K562 (cell line): Measurements from ENCODE around the gene HGS. TPM values are rescaled to one million over a fixed set of nuclear protein-coding genes. Genes with fewer than 3 reads are reported as not detected.

Source experiments
- ARID3A ChIP-seq: IDR thresholded peaks from 2 replicates; pipeline ENCODE4 v1.6.1; 2012; ENCODE audit warnings: low read depth, low read length, improper control_type of control experiment, borderline replicate concordance
- DACH1 ChIP-seq: fragments of 450-650 bp; IDR thresholded peaks from 2 replicates; pipeline ENCODE4 v1.6.1; 2018; ENCODE audit not compliant: partially characterized antibody
- E2F6 ChIP-seq, 2 experiments: IDR thresholded peaks; 2 replicates each; pipeline ENCODE4 v1.6.1; 2011; ENCODE audit warnings: borderline replicate concordance in 1 of 2, control low read depth in 1 of 2, low read depth in 1 of 2, low read length in 1 of 2, mild to moderate bottlenecking in 1 of 2, mixed read lengths in 1 of 2, moderate library complexity in 1 of 2; ENCODE audit not compliant: insufficient read depth in 1 of 2, insufficient read length in 1 of 2, poor library complexity in 1 of 2, severe bottlenecking in 1 of 2; ENCODE audit errors: extremely low read depth in 1 of 2
- HDAC1 ChIP-seq, 2 experiments: fragments of 450-650 bp; IDR thresholded peaks; 2 replicates each; pipeline ENCODE4 v1.6.1; 2016 to 2017; ENCODE audit warnings: inconsistent platforms in 1 of 2, mild to moderate bottlenecking in 1 of 2, moderate library complexity in 1 of 2
- NR2C1 ChIP-seq, 2 experiments: fragments of 450-650 bp; IDR thresholded peaks; 2 replicates each; pipeline ENCODE4 v1.6.1; 2017; ENCODE audit warnings: mild to moderate bottlenecking in 2 of 2, antibody characterized with exemption in 1 of 2, inconsistent platforms in 1 of 2, missing compliant biosample characterization in 1 of 2, missing genetic modification characterization in 1 of 2
- NR2C2 ChIP-seq, 2 experiments: fragments of 200-800 bp in 1 of 2; sonication (Bioruptor generic) in 1 of 2; sonication (generic) in 1 of 2; formaldehyde crosslinking in 1 of 2; IDR thresholded peaks; 2 replicates each; pipeline versions ENCODE4 v1.6.1 to v1.8.0; 2016 to 2022; ENCODE audit warnings: mild to moderate bottlenecking in 1 of 2, missing compliant biosample characterization in 1 of 2, missing genetic modification characterization in 1 of 2, missing genetic modification reagents in 1 of 2
- POLR2A ChIP-seq: fragments of 450-650 bp; conservative IDR thresholded peaks from 2 replicates; pipeline ENCODE4 v1.6.1; 2016
- RBFOX2 ChIP-seq: fragments of 200-400 bp; formaldehyde crosslinking; IDR thresholded peaks from 2 replicates; pipeline ENCODE4 v1.6.1; 2017; ENCODE audit warnings: low read depth, mild to moderate bottlenecking, low read length, moderate library complexity
- RBM22 ChIP-seq: fragments of 200-400 bp; formaldehyde crosslinking; IDR thresholded peaks from 2 replicates; pipeline ENCODE4 v1.6.1; 2018; ENCODE audit warnings: low read length, low read depth; ENCODE audit not compliant: poor library complexity, severe bottlenecking
- SIN3A ChIP-seq, 2 experiments: fragments of 150-350 bp in 1 of 2; IDR thresholded peaks; 2 replicates each; pipeline ENCODE4 v1.6.1; 2011 to 2016; ENCODE audit warnings: borderline replicate concordance in 2 of 2, low read depth in 2 of 2, low read length in 2 of 2, mild to moderate bottlenecking in 2 of 2, moderate library complexity in 2 of 2; ENCODE audit not compliant: control insufficient read depth in 1 of 2
- TEAD1 ChIP-seq, 2 experiments: fragments of 450-650 bp in 1 of 2; sonication (generic) in 1 of 2; formaldehyde crosslinking; IDR thresholded peaks; 2 replicates each; pipeline versions ENCODE4 v1.4.0 to v1.8.0; 2020 to 2022; ENCODE audit warnings: mild to moderate bottlenecking in 2 of 2, missing genetic modification reagents in 1 of 2
- ZBTB7A ChIP-seq: IDR thresholded peaks from 2 replicates; pipeline ENCODE4 v1.6.1; 2011; ENCODE audit warnings: low read depth, mild to moderate bottlenecking, low read length, moderate library complexity, borderline replicate concordance; ENCODE audit not compliant: control insufficient read depth
- polyA plus RNA-seq, 8 experiments: library from polyadenylated mRNA; depleted of rRNA in 4 of 8; stranded (reverse) in 5 of 8; unstranded in 3 of 8; fragments of >200 nt; fragmentation: Nextera tagmentation in 2 of 8; fragmentation: Illumina TruSeq in 1 of 8; extraction: Ambion mirVana in 2 of 8; extraction: Trizol in 1 of 8; gene quantifications; 2 replicates each; pipeline versions ENCODE4 v1.2.1 to v1.2.3, GENCODE V29; 2011 to 2014; ENCODE audit warnings: inconsistent platforms in 1 of 8, missing spikeins in 1 of 8
- total RNA-seq, 7 experiments: library from RNA; depleted of rRNA in 6 of 7; stranded (reverse); fragments of >200 nt in 6 of 7; fragmentation: Illumina TruSeq in 2 of 7; extraction: Trizol in 2 of 7; gene quantifications; 2 replicates each; pipeline versions ENCODE4 v1.2.1 to v1.2.3, GENCODE V29; 2011 to 2021; ENCODE audit warnings: low replicate concordance in 1 of 7
- TF ChIP-seq, protein P1 (sequence below), 2 experiments: fragments of 150-350 bp in 1 of 2; IDR thresholded peaks; 2 replicates each; pipeline ENCODE4 v1.6.1; 2012 to 2016; ENCODE audit warnings: low read depth in 2 of 2, low read length in 2 of 2, mild to moderate bottlenecking in 1 of 2, moderate library complexity in 1 of 2
- TF ChIP-seq, protein P2 (sequence below): conservative IDR thresholded peaks from 2 replicates; pipeline ENCODE4 v1.6.1; 2011; ENCODE audit warnings: low read depth, mild to moderate bottlenecking, low read length; ENCODE audit not compliant: control insufficient read depth

Gene HGS
- total and polyA plus RNA-seq, 9 of the 15 experiments (the other 6 are each of a cell fraction or from before 2014, with no cell fraction given): 3.9 to 176 (median 77.1) TPM

DNA sequence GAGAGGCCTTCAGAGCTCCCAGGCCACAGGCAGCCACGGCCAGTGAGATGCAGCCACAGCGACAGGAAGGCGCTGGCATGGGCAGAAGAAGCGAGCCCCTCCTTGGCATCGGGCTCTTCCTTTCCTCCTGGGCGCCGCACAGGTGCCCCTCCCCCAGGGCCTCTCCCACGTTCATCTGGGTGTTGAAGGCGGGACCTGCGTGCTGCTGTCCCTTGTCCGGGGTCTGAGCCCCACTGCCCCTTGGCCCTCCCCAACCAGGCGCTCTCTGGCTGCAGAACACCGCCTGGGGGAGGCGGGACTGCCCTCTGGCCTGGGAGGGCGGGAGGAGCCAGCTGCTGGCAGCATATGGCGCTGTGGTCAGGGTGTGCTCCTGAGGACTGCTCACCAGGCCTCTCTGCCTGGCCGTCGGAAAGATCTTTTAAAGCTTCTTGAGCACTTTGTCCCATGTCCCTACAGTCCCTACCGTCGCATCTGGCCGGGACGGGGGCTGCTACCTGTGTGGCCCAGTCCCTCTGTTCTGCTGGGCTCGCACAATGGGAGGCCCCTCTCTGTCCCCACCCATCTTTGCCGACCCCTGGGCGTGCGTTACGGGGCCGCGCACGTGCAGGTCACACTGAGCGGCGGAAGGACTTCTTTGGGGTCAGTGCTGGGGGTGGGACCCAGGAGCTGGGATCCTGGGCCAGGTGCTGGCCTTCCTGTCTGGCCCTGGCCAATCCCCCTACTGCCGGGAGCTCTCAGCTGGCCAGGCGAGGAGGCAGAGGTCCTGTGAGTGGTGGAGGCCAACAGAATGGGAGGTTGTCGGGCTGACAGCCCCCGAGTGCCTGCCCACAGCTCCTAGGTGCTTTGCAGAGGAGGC lies 30.0 kb downstream of the HGS start (continued):
- TF ChIP-seq, protein P1, sequence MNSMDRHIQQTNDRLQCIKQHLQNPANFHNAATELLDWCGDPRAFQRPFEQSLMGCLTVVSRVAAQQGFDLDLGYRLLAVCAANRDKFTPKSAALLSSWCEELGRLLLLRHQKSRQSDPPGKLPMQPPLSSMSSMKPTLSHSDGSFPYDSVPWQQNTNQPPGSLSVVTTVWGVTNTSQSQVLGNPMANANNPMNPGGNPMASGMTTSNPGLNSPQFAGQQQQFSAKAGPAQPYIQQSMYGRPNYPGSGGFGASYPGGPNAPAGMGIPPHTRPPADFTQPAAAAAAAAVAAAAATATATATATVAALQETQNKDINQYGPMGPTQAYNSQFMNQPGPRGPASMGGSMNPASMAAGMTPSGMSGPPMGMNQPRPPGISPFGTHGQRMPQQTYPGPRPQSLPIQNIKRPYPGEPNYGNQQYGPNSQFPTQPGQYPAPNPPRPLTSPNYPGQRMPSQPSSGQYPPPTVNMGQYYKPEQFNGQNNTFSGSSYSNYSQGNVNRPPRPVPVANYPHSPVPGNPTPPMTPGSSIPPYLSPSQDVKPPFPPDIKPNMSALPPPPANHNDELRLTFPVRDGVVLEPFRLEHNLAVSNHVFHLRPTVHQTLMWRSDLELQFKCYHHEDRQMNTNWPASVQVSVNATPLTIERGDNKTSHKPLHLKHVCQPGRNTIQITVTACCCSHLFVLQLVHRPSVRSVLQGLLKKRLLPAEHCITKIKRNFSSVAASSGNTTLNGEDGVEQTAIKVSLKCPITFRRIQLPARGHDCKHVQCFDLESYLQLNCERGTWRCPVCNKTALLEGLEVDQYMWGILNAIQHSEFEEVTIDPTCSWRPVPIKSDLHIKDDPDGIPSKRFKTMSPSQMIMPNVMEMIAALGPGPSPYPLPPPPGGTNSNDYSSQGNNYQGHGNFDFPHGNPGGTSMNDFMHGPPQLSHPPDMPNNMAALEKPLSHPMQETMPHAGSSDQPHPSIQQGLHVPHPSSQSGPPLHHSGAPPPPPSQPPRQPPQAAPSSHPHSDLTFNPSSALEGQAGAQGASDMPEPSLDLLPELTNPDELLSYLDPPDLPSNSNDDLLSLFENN (IDR thresholded peaks at IDR 0.05; ENCODE audit: low read depth in 2 of 2, low read length in 2 of 2): no peak
- 0 out of 4 replicates have a peak, but pooled peaks of 1 of the 2 experiments have one; percentile 31 for TF ChIP-seq HDAC1 (IDR thresholded peaks at IDR 0.05)
- TF ChIP-seq ARID3A: no peak
- 0 out of 2 replicates have a peak, but pooled peaks have one; percentile 20 for TF ChIP-seq POLR2A
- TF ChIP-seq NR2C2 (CRISPR knock-in tag; IDR thresholded peaks at IDR 0.05): no peak; the same call in 1 of the 2 replicates
- TF ChIP-seq NR2C2 (tag; IDR thresholded peaks at IDR 0.05): peak; percentile 71
- TF ChIP-seq SIN3A (IDR thresholded peaks at IDR 0.05; ENCODE audit: borderline replicate concordance in 2 of 2, control insufficient read depth in 1 of 2, low read depth in 2 of 2, low read length in 2 of 2): peak in 1 of 2 experiments; percentile 94; a peak in 1 of 4 replicates
- TF ChIP-seq DACH1: peak; percentile 43
- TF ChIP-seq E2F6 (IDR thresholded peaks at IDR 0.05; ENCODE audit: borderline replicate concordance in 1 of 2, extremely low read depth in 1 of 2, insufficient read depth in 1 of 2, insufficient read length in 1 of 2, low read depth in 1 of 2, low read length in 1 of 2, poor library complexity in 1 of 2, severe bottlenecking in 1 of 2): peak in 1 of 2 experiments; percentile 65
- TF ChIP-seq NR2C1 (IDR thresholded peaks at IDR 0.05): peak; percentile 68; the same call in 1 of the 2 replicates
- TF ChIP-seq NR2C1 (tag; IDR thresholded peaks at IDR 0.05): no peak; the same call in 1 of the 2 replicates
- TF ChIP-seq RBM22: peak; percentile 76
- TF ChIP-seq ZBTB7A: peak; percentile 36; the same call in 1 of the 2 replicates
- TF ChIP-seq, protein P2, sequence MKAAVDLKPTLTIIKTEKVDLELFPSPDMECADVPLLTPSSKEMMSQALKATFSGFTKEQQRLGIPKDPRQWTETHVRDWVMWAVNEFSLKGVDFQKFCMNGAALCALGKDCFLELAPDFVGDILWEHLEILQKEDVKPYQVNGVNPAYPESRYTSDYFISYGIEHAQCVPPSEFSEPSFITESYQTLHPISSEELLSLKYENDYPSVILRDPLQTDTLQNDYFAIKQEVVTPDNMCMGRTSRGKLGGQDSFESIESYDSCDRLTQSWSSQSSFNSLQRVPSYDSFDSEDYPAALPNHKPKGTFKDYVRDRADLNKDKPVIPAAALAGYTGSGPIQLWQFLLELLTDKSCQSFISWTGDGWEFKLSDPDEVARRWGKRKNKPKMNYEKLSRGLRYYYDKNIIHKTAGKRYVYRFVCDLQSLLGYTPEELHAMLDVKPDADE: peak; percentile 72
- 0 out of 4 replicates have a peak, but pooled peaks of 1 of the 2 experiments have one; percentile 22 for TF ChIP-seq TEAD1 (CRISPR knock-in tag; IDR thresholded peaks at IDR 0.05)
- peak; percentile 23; the same call in 1 of the 2 replicates for TF ChIP-seq RBFOX2
- TF ChIP-seq, all 486 proteins: peak for 31
